Brain microvascular endothelial cell (primary cell): ENCODE results near the gene DDB1.

Source experiments
- DNase-seq: peaks from one replicate; pipeline ENCODE4 v3.0.0-alpha.2; 2020
- H3K27ac ChIP-seq: fragments of 250-450 bp; sonication (Bioruptor Pico); 2 replicates; pipeline ENCODE4 v1.5.1; 2020; ENCODE audit warnings: mild to moderate bottlenecking, moderate library complexity
- H3K27me3 ChIP-seq: fragments of 250-450 bp; sonication (Bioruptor Pico); replicated peaks from 2 replicates; pipeline ENCODE4 v1.5.1; 2020; ENCODE audit warnings: mild to moderate bottlenecking
- H3K36me3 ChIP-seq: fragments of 250-450 bp; sonication (Bioruptor Pico); replicated peaks from 2 replicates; pipeline ENCODE4 v1.5.1; 2020; ENCODE audit warnings: mild to moderate bottlenecking
- H3K4me3 ChIP-seq: 2 replicates; pipeline ENCODE4 v1.5.1; 2011; ENCODE audit warnings: low read depth, mild to moderate bottlenecking, control low read depth, low read length, moderate library complexity
- CTCF ChIP-seq: IDR thresholded peaks from 2 replicates; pipeline ENCODE4 v1.5.1; 2011; ENCODE audit warnings: low read depth, mild to moderate bottlenecking, moderate library complexity, low read length, control low read depth, inconsistent platforms; ENCODE audit errors: missing control alignments
- in situ Hi-C: cut with HindIII; loops from 2 replicates; pipeline ENCODE4 v1.10.0; 2017; ENCODE audit warnings: low sequenced_read_pairs, low pct_ligation_motif_present

DDB1 gene

GRCh38 chr11:61372659-61373420 lies 39.9 kb upstream of the DDB1 start:
- no peak overlapping the region for H3K27ac ChIP-seq
- no peaks in the 10 kb centered on the region for H3K27me3 ChIP-seq
- no peak for DNase-seq
- H3K36me3 ChIP-seq, result peaks cover 22% of the 10 kb centered on the region
- TF ChIP-seq CTCF, result no peak
- H3K4me3 ChIP-seq, result no peak overlapping the region
- in situ Hi-C loops, result no loop called here

- H3K27me3 ChIP-seq, result no peaks in the 10 kb centered on the region
- peak overlapping the region; percentile 88 for H3K27ac ChIP-seq
- no peak overlapping the region for H3K4me3 ChIP-seq
- no peak for TF ChIP-seq CTCF
- in situ Hi-C loops, result no loop called here
- no peak for DNase-seq
- peaks cover 39% of the 10 kb centered on the region for H3K36me3 ChIP-seq
Observed at GRCh38 chr11:61370349-61371005, 37.6 kb upstream of the DDB1 start.

- DNase-seq, result peak; percentile 86
- Histone ChIP-seq H3K27ac (peak overlapping the region; percentile 88), H3K27me3 (no peaks in the 10 kb centered on the region), H3K36me3 (peaks cover 43% of the 10 kb centered on the region), H3K4me3 (no peak overlapping the region)
- no peak for TF ChIP-seq CTCF
- in situ Hi-C loops, result no loop called here
Observed at GRCh38 chr11:61369372-61370348, 36.8 kb upstream of the DDB1 start.

GRCh38 chr11:61368646-61369045 lies 35.7 kb upstream of the DDB1 start:
- no peak for DNase-seq
- in situ Hi-C loops, result no loop called here
- no peak overlapping the region for H3K4me3 ChIP-seq
- TF ChIP-seq CTCF, result no peak
- peak overlapping the region; percentile 88 for H3K27ac ChIP-seq
- no peaks in the 10 kb centered on the region for H3K27me3 ChIP-seq
- H3K36me3 ChIP-seq, result peaks cover 52% of the 10 kb centered on the region

GRCh38 chr11:61367406-61367805 lies 34.5 kb upstream of the DDB1 start:
- in situ Hi-C loops, result no loop called here
- no peak overlapping the region for H3K4me3 ChIP-seq
- no peak overlapping the region for H3K27ac ChIP-seq
- TF ChIP-seq CTCF, result no peak
- H3K36me3 ChIP-seq, result peaks cover 52% of the 10 kb centered on the region
- DNase-seq, result no peak
- H3K27me3 ChIP-seq, result no peaks in the 10 kb centered on the region
